GM23338 (cell line): ENCODE data around the gene MICB. TPM values are rescaled to one million over a fixed set of nuclear protein-coding genes. Genes with fewer than 3 reads are reported as not detected.

Experiments
- ATAC-seq: fragments of 200-7000 bp; cut with Tn5 transposase; 3 replicates; pipeline ENCODE4 v1.9.1; 2020
- DNase-seq: peaks from one replicate; pipeline ENCODE4 v3.0.0-alpha.2; 2015; ENCODE audit warnings: low spot score
- H2AFZ ChIP-seq: fragments of 200-600 bp; sonication (generic); 2 replicates; pipeline ENCODE4 v1.8.0; 2016; ENCODE audit warnings: antibody characterized with exemption, mild to moderate bottlenecking, moderate library complexity
- H3F3A ChIP-seq: fragments of 200-600 bp; sonication (generic); replicated peaks from 2 replicates; pipeline ENCODE4 v1.8.0; 2017; ENCODE audit warnings: antibody characterized with exemption, mixed run types, low read depth
- H3K27ac ChIP-seq: fragments of 200-600 bp; sonication (generic); 2 replicates; pipeline ENCODE4 v1.6.1; 2016; ENCODE audit warnings: low read depth
- H3K27me3 ChIP-seq: fragments of 200-600 bp; sonication (generic); 2 replicates; pipeline ENCODE4 v1.8.0; 2016; ENCODE audit warnings: mild to moderate bottlenecking, mixed run types, moderate library complexity; ENCODE audit not compliant: insufficient read depth
- H3K36me3 ChIP-seq: fragments of 200-600 bp; sonication (generic); 2 replicates; pipeline ENCODE4 v1.8.0; 2016; ENCODE audit warnings: mild to moderate bottlenecking; ENCODE audit not compliant: insufficient read depth
- H3K4me1 ChIP-seq: fragments of 200-600 bp; sonication (generic); 2 replicates; pipeline ENCODE4 v1.8.0; 2016; ENCODE audit warnings: mild to moderate bottlenecking, moderate library complexity; ENCODE audit not compliant: insufficient read depth
- H3K4me2 ChIP-seq: fragments of 200-600 bp; sonication (generic); 2 replicates; pipeline ENCODE4 v1.7.1; 2017; ENCODE audit warnings: mixed run types
- H3K4me3 ChIP-seq: fragments of 200-600 bp; sonication (generic); 2 replicates; pipeline ENCODE4 v1.6.1; 2016; ENCODE audit warnings: mixed run types
- H3K79me2 ChIP-seq: fragments of 200-600 bp; sonication (generic); replicated peaks from 2 replicates; pipeline ENCODE4 v1.8.0; 2017; ENCODE audit warnings: mild to moderate bottlenecking; ENCODE audit not compliant: insufficient read depth
- H3K9me2 ChIP-seq: fragments of 200-600 bp; sonication (generic); 2 replicates; pipeline ENCODE4 v1.8.0; 2017; ENCODE audit not compliant: insufficient read depth
- H4K20me1 ChIP-seq: fragments of 200-600 bp; sonication (generic); replicated peaks from 2 replicates; pipeline ENCODE4 v1.8.0; 2017; ENCODE audit warnings: mild to moderate bottlenecking; ENCODE audit not compliant: insufficient read depth
- H3K27ac Mint-ChIP-seq: 2 replicates; pipeline ENCODE4 v1.8.0; 2020; ENCODE audit warnings: inconsistent platforms, mild to moderate bottlenecking, moderate library complexity, mixed read lengths
- H3K27me3 Mint-ChIP-seq: 3 replicates; pipeline ENCODE4 v1.8.0; 2022; ENCODE audit warnings: low read depth, mild to moderate bottlenecking, moderate library complexity, mixed read lengths, inconsistent platforms; ENCODE audit not compliant: insufficient read depth, poor library complexity
- H3K36me3 Mint-ChIP-seq: 3 replicates; pipeline ENCODE4 v1.8.0; 2021; ENCODE audit warnings: low read depth, mild to moderate bottlenecking, inconsistent platforms, moderate library complexity, mixed read lengths
- H3K4me1 Mint-ChIP-seq: 3 replicates; pipeline ENCODE4 v1.8.0; 2020; ENCODE audit warnings: mild to moderate bottlenecking, inconsistent platforms, mixed read lengths
- H3K4me3 Mint-ChIP-seq: 3 replicates; pipeline ENCODE4 v1.8.0; 2021; ENCODE audit warnings: moderate library complexity, mild to moderate bottlenecking, inconsistent platforms, mixed read lengths
- H3K9me3 Mint-ChIP-seq: 3 replicates; pipeline ENCODE4 v1.8.0; 2020; ENCODE audit warnings: moderate library complexity, mild to moderate bottlenecking, inconsistent platforms, mixed read lengths
- CREB1 ChIP-seq: fragments of 250-450 bp; sonication (Bioruptor Pico); IDR thresholded peaks from 2 replicates; pipeline ENCODE4 v1.5.0; 2020; ENCODE audit warnings: low read depth, mild to moderate bottlenecking, moderate library complexity
- CTCF ChIP-seq, 2 experiments: fragments of 200-600 bp in 1 of 2; sonication (generic) in 1 of 2; conservative IDR thresholded peaks; 2 replicates each; pipeline versions ENCODE4 v1.5.1 to v1.6.1; 2016 to 2017; ENCODE audit warnings: antibody characterized with exemption in 2 of 2, low read depth in 2 of 2, mild to moderate bottlenecking in 2 of 2, moderate library complexity in 1 of 2
- EZH2 ChIP-seq: fragments of 200-600 bp; sonication (generic); IDR thresholded peaks from one replicate; pipeline ENCODE4 v1.8.0; 2017; ENCODE audit warnings: antibody characterized with exemption, mild to moderate bottlenecking, low read depth; ENCODE audit not compliant: unreplicated experiment
- EZH2phosphoT487 ChIP-seq: fragments of 200-600 bp; sonication (generic); IDR thresholded peaks from one replicate; pipeline ENCODE4 v1.8.1; 2018; ENCODE audit warnings: antibody characterized with exemption; ENCODE audit not compliant: unreplicated experiment
- JUNB ChIP-seq: IDR thresholded peaks from one replicate; pipeline ENCODE4 v1.6.1; 2016; ENCODE audit warnings: antibody characterized with exemption; ENCODE audit not compliant: unreplicated experiment
- NANOG ChIP-seq: IDR thresholded peaks from 2 replicates; pipeline ENCODE4 v1.6.1; 2016; ENCODE audit warnings: antibody characterized with exemption, borderline replicate concordance
- POLR2AphosphoS5 ChIP-seq: IDR thresholded peaks from 2 replicates; pipeline ENCODE4 v1.6.1; 2016; ENCODE audit warnings: antibody characterized with exemption, low read depth
- STAT1 ChIP-seq: IDR thresholded peaks from one replicate; pipeline ENCODE4 v1.6.1; 2016; ENCODE audit warnings: antibody characterized with exemption; ENCODE audit not compliant: unreplicated experiment
- ZNF331 ChIP-seq: fragments of 250-450 bp; sonication (Bioruptor Pico); IDR thresholded peaks from 2 replicates; pipeline ENCODE4 v1.5.0; 2020; ENCODE audit warnings: low read depth, mild to moderate bottlenecking, moderate library complexity
- polyA plus RNA-seq: library from polyadenylated mRNA; unstranded; fragments of >200 nt; fragmentation: Nextera tagmentation; extraction: Ambion mirVana; gene quantifications from 2 replicates; pipeline ENCODE4 v1.2.1, GENCODE V29; 2016
- total RNA-seq: library from RNA; depleted of rRNA; stranded (reverse); fragments of >200 nt; shearing (Covaris generic); gene quantifications from 2 replicates; pipeline ENCODE4 v1.2.3, GENCODE V29; 2014
- TF ChIP-seq, protein P1 (sequence below): IDR thresholded peaks from 2 replicates; pipeline ENCODE4 v1.6.1; 2016; ENCODE audit warnings: antibody characterized with exemption
- TF ChIP-seq, protein P2 (sequence below): IDR thresholded peaks from one replicate; pipeline ENCODE4 v1.6.1; 2018; ENCODE audit warnings: antibody characterized with exemption; ENCODE audit not compliant: unreplicated experiment

Gene MICB
- total and polyA plus RNA-seq, 2 experiments from 2014 or later: 9.2 to 23.8 TPM

DNA sequence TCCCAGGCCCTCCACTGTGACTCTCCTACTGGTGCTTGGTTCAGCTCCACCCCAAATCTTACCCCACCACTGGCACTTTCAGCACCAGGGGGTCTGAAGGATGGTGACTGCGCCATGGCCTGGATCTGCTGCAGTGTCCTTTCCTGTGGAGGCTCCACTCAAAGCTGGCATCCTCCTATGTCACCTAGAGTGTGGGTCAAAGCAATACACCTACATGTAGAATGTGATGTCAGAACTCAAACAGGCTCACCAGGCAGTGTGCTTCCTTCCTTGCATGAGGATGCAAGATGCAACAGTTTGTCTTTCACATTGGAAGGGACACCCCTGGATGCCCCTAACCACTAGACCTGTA lies 32.8 kb upstream of the MICB start:
- no peaks in the 10 kb centered on the region for H3K79me2 ChIP-seq
- DNase-seq (no peak), ATAC-seq (no peak)
- no peaks in the 10 kb centered on the region for H3F3A ChIP-seq
- Mint-ChIP-seq H3K36me3 (no peaks in the 10 kb centered on the region), H3K4me1 (peaks cover 13% of the 10 kb centered on the region), H3K27me3 (peaks cover 9% of the 10 kb centered on the region), H3K4me3 (no peak overlapping the region), H3K9me3 (no peaks in the 10 kb centered on the region), H3K27ac (no peak overlapping the region)
- H3K27ac ChIP-seq: no peak overlapping the region
- peaks cover 17% of the 10 kb centered on the region for H3K9me2 ChIP-seq
- no peaks in the 10 kb centered on the region for H3K36me3 ChIP-seq
- H3K27me3 ChIP-seq: no peaks in the 10 kb centered on the region
- peaks cover 4% of the 10 kb centered on the region; the same call in 1 of the 2 replicates for H3K4me1 ChIP-seq
- TF ChIP-seq CTCF (conservative IDR thresholded peaks at IDR 0.05; ENCODE audit: low read depth in 2 of 2) (no peak), JUNB (no peak), CREB1 (no peak), EZH2 (no peak), POLR2AphosphoS5 (no peak), NANOG (no peak), ZNF331 (CRISPR knock-in tag) (no peak), EZH2phosphoT487 (no peak), STAT1 (no peak)
- TF ChIP-seq, protein P1, sequence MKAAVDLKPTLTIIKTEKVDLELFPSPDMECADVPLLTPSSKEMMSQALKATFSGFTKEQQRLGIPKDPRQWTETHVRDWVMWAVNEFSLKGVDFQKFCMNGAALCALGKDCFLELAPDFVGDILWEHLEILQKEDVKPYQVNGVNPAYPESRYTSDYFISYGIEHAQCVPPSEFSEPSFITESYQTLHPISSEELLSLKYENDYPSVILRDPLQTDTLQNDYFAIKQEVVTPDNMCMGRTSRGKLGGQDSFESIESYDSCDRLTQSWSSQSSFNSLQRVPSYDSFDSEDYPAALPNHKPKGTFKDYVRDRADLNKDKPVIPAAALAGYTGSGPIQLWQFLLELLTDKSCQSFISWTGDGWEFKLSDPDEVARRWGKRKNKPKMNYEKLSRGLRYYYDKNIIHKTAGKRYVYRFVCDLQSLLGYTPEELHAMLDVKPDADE: no peak
- TF ChIP-seq, protein P2, sequence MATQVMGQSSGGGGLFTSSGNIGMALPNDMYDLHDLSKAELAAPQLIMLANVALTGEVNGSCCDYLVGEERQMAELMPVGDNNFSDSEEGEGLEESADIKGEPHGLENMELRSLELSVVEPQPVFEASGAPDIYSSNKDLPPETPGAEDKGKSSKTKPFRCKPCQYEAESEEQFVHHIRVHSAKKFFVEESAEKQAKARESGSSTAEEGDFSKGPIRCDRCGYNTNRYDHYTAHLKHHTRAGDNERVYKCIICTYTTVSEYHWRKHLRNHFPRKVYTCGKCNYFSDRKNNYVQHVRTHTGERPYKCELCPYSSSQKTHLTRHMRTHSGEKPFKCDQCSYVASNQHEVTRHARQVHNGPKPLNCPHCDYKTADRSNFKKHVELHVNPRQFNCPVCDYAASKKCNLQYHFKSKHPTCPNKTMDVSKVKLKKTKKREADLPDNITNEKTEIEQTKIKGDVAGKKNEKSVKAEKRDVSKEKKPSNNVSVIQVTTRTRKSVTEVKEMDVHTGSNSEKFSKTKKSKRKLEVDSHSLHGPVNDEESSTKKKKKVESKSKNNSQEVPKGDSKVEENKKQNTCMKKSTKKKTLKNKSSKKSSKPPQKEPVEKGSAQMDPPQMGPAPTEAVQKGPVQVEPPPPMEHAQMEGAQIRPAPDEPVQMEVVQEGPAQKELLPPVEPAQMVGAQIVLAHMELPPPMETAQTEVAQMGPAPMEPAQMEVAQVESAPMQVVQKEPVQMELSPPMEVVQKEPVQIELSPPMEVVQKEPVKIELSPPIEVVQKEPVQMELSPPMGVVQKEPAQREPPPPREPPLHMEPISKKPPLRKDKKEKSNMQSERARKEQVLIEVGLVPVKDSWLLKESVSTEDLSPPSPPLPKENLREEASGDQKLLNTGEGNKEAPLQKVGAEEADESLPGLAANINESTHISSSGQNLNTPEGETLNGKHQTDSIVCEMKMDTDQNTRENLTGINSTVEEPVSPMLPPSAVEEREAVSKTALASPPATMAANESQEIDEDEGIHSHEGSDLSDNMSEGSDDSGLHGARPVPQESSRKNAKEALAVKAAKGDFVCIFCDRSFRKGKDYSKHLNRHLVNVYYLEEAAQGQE: no peak
- H2AFZ ChIP-seq: no peak overlapping the region
- no peak overlapping the region for H3K4me3 ChIP-seq
- no peaks in the 10 kb centered on the region; the same call in 1 of the 2 replicates for H4K20me1 ChIP-seq
- H3K4me2 ChIP-seq: no peak overlapping the region
